GM12892 (cell line): ENCODE results near the gene TMTC2.

Experiments
- POLR2A ChIP-seq: IDR thresholded peaks from 2 replicates; pipeline ENCODE4 v1.6.1; 2011; ENCODE audit warnings: low read depth, low read length, control low read depth
- POLR2AphosphoS5 ChIP-seq: IDR thresholded peaks from 2 replicates; pipeline ENCODE4 v1.6.1; 2011; ENCODE audit warnings: low read depth, low read length, control low read depth
- TAF1 ChIP-seq: IDR thresholded peaks from 2 replicates; pipeline ENCODE4 v1.6.1; 2011; ENCODE audit warnings: low read depth, mild to moderate bottlenecking, control low read depth, low read length, borderline replicate concordance

DNA sequence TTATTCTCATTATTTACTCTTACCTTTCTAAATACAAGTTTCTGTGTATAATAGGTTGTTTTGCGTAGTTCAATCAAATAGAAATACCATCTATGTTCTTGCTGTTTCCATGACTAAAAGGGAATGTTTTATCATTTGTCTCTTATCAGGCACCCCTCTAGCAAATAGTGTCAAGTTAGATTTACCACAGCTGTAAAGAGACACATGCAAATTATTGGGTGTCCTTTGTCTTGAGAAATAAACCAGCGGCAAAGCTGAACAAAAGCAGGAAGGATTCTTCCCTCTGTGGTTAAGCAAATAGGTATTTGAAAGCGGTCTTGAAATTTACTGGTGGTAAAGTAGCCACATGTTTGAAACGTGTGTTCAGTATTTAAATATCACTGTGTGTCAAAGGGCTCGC, 405.9 kb downstream of the TMTC2 start:
- TF ChIP-seq POLR2AphosphoS5 (no peak), POLR2A (no peak), TAF1 (no peak)
